GM18505 (cell line): ENCODE measurements around the gene HAUS6.
"Not testable (repeated sequence)": the region's sequence is repeated elsewhere in the genome, so short reads cannot be mapped to it uniquely, and the experiment has no call there.

Experiments
- ATAC-seq: cut with Tn5 transposase; IDR thresholded peaks from one replicate; pipeline ENCODE4 v1.9.1; 2021; ENCODE audit not compliant: unreplicated experiment
- POLR2A ChIP-seq: IDR thresholded peaks from 4 replicates; pipeline ENCODE4 v1.6.1; 2011; ENCODE audit warnings: borderline replicate concordance; ENCODE audit not compliant: insufficient read depth, insufficient read length; ENCODE audit errors: extremely low read depth

The HAUS6 gene, protein sequence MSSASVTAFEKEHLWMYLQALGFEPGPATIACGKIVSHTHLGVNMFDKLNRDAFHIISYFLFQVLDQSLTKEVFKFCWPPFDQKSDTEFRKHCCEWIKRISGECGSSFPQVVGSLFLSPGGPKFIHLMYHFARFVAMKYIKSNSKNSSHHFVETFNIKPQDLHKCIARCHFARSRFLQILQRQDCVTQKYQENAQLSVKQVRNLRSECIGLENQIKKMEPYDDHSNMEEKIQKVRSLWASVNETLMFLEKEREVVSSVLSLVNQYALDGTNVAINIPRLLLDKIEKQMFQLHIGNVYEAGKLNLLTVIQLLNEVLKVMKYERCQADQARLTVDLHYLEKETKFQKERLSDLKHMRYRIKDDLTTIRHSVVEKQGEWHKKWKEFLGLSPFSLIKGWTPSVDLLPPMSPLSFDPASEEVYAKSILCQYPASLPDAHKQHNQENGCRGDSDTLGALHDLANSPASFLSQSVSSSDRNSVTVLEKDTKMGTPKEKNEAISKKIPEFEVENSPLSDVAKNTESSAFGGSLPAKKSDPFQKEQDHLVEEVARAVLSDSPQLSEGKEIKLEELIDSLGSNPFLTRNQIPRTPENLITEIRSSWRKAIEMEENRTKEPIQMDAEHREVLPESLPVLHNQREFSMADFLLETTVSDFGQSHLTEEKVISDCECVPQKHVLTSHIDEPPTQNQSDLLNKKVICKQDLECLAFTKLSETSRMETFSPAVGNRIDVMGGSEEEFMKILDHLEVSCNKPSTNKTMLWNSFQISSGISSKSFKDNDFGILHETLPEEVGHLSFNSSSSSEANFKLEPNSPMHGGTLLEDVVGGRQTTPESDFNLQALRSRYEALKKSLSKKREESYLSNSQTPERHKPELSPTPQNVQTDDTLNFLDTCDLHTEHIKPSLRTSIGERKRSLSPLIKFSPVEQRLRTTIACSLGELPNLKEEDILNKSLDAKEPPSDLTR

DNA sequence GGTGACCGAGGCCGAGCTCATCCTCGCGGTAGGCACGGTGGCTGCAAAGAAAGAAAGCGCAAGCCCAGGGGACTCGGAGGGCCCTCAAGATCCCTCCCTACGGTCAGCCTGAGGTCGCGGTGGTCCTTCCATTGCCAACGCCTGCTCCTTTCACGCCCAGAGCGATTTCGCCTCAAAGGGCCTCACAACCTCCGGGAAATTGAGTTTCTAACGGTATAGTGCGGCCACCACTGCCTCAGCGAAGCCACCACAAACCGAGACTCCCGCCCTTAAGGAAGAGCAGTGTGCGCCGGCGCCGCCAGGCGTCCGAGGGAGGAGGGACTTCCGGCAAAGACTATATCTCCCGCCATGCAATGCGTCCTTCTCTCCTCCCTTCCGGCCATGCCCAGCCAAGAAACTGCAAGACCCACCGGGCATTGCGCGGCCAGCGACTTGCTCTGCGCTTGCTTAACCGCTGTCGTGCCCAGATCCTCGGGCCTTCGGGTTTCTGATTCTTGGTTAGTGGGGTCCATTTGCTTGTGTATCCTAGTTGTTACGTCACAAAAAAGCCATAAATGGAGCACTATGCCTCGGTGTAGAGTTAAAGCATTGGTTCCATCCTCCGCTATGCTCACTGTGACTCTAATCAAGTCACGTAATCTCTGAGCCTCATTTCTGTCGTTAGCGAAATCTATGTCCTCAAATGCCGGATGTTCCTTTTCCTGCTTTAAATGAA lies at the start of gene HAUS6:
Gene HAUS6, minus strand, starts transcription at position 274 of the 715 bp plus-strand sequence. Its CDS starts 253 bp downstream, at position 21.
- ATAC-seq: peak; percentile 98
- TF ChIP-seq POLR2A: peak; percentile 87

DNA sequence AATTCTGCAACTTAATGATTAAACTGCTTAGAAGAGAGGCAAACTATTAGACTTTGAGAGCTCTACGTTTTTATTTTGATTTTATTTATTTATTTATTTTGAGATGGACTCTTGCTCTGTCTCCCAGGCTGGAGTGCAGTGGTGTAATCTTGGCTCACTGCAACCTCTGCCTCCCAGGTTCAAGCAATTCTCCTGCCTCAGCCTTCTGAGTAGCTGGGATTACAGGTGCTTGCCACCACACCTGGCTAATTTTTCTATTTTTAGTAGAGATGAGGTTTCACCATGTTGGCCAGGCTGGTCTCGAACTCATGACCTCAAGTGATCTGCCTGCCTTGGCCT lies 49.4 kb upstream of the HAUS6 start:
- ATAC-seq: not testable (repeated sequence)

DNA sequence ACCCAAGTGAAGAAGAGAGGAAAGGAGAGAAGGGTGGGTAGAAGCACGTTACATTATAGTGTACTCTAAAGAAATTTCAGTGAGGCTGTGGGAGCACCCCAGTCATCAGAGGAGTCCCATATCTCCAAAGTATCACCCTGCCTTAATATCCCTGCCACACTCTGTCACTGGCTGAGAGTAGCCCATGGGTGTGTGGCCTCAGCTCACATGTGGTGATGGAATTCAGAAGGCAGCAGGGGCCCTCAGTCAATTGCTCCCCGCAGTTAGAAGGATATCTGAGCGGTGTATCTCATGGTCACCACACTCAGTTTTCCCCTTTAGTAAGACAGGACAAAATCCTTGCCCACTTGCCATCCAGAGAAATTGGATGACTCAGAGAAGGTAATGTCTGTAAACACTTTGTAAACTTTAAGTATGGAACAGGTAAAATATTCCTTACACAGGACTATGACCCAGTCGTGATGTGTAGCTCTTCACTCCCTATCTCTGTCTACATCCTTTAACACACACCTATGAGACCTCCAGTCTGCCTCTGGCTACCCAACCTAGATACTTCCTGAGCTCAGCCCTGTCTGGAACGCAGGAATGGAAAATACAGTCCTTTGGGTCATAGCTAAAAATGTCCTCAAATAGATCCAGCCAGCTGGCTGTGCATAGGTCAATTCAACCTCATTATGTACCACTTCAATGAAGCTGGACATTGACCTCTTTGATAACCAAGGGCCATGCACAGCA lies 48.9 kb upstream of the HAUS6 start:
- ATAC-seq: no peak

GRCh38 chr9:19149230-19149629 lies 46.5 kb upstream of the HAUS6 start:
- no peak for ATAC-seq
- no peak for TF ChIP-seq POLR2A

More for the DNA sequence above, 48.9 kb upstream of the HAUS6 start:
- TF ChIP-seq POLR2A: no peak

DNA sequence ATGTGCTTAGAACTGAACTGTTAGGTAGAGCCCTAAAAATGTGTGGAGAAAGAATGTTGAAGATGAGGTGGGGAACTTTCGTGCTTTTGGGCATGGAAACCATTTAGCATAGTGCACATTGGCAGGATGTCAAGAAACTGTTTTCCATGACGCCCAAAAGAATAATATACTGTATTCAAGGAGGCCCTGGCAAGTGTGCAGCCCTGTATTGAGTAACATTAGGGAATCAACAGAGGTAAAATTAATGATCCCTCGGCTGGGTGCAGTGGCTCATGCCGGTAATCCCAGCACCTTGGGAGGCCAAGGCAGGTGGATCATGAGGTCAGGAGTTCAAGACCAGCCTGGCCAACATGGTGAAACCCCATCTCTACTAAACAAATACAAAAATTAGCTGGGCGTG lies 45.5 kb upstream of the HAUS6 start:
- no peak for ATAC-seq
- TF ChIP-seq POLR2A: no peak

DNA sequence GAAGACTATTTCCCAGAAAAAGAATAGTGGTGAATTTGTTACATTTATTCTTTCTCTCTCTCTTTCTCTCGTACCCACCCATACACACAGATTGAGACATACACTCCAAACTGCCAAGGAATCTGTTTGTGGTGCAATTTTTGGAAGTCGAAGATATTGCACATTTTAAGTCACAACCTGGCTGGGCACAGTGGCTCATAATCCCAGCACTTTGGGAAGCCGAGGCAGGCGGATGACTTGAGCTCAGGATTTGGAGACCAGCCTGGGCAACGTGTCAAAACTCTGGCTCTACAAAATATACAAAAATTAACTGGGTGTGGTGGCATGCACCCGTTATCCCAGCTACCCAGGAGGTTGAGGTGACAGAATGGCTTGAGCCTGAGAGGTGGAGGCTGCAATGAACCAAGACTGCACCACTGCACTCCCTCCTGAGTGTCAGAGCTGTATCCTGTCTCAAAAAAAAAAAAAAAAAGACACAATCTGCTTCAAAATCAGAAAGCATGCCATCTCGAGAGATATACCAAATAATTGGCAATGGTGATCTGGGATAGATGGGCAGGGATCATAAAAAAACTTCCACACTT lies 43.8 kb upstream of the HAUS6 start:
- ATAC-seq: no peak

DNA sequence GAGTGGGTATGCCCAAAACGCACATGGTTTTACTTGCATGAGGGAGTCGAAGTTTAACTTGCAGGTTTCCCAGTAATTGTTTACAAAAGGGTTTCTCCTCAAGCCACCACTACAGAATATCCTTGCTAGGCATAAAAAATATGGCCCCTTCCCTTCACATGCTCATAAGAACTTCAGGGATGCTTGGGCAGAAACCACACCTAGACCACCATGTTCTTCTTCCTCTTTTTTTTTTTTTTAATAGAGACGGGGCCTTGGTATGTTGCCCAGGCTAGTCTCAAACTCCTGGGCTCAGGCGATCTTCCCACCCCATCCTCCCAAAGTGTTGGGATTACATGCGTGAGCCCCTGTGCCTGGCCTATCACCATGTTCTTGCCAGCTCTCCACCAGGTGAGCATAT lies 43.2 kb upstream of the HAUS6 start:
- no peak for TF ChIP-seq POLR2A
- ATAC-seq: no peak

More for the DNA sequence above, 43.8 kb upstream of the HAUS6 start:
- no peak for TF ChIP-seq POLR2A

GRCh38 chr9:19140259-19140658 lies 37.6 kb upstream of the HAUS6 start:
- TF ChIP-seq POLR2A: no peak
- no peak for ATAC-seq

GRCh38 chr9:19138084-19138483 lies 35.4 kb upstream of the HAUS6 start:
- ATAC-seq: no peak
- TF ChIP-seq POLR2A: no peak

DNA sequence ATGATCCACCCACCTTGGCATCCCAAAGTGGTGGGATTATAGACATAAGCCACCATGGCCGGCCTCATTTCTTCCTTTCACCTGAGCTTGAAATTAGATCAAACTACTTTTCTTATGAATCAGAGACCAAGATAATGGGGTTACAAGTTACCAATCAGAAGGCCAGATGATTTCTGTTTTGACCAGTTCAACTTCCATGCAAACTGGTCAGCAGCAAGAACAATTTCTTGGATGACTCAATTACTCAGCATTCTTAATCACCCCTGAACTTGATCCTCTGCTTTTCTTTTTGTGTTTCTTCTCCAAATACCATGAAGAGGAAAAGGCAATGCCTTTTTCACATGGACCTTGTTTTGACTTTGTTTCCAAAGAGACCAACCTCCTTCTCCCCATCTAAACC lies 34.6 kb upstream of the HAUS6 start:
- TF ChIP-seq POLR2A: no peak
- no peak for ATAC-seq

DNA sequence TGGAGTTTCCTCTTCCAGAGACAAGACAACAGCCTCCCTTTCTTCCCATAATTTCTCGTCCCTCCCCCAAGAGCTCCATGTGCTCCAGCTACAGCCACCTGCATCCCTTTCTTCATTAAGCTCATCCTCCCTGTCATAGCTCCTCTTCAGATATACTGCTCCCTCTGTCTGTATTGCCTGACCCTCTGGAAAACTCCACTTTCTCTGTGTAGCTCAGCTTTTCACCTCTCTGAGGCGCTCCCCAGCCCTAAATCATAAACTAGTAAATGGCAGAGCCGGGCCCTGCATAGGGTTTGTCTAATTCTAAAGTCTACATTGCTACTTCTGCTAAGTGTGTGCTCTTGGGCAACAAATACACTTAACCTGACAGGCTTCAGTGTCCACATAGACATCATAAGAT lies 33.4 kb upstream of the HAUS6 start:
- TF ChIP-seq POLR2A: no peak
- ATAC-seq: no peak

GRCh38 chr9:19133549-19134345 lies 31.0 kb upstream of the HAUS6 start:
- ATAC-seq: no peak
- no peak for TF ChIP-seq POLR2A
